HS-5 (cell line): ENCODE results near the gene DSE.

Experiments
- DNase-seq: peaks from one replicate; pipeline ENCODE4 v3.0.0-alpha.2; 2012; ENCODE audit warnings: low read depth

DSE gene

GRCh38 chr6:116483616-116484015, 112.9 kb downstream of the DSE start:
- no peak for DNase-seq

GRCh38 chr6:116485559-116486184, 114.9 kb downstream of the DSE start:
- DNase-seq, result peak; percentile 23

DNA sequence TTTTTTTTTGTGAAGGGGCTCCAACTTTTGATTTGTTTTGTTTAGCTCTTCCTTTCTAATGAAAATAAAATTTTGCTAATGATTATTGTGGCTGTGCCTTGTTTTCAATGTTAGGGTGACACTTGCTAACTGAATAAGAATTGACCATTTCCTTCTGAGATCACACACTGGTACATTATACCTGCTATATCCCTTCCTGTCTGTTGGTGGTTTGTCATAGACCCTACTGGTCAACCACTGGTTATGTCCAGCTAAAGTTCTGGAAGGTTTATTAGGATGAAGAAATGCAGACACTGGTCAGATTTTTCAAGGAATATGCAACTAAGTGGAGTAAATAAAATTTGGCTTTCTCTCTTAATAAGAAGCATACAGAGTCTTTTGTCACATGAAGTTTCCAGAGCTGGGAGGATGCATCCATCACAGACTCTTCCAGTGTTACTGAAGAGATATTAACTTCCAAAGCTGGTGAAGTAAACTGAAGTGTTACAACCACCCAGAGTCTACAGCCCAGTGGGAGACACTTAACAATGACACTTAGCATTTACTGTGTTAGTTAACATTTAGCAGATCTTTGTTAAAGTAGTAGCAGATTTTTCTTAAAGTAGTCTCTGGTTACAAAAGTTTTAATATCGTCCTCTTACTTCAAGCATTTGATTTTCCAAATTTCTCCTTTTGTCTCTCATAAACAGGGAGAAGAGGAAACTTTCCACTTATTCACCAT, 121.0 kb downstream of the DSE start:
- DNase-seq, result no peak

DNA sequence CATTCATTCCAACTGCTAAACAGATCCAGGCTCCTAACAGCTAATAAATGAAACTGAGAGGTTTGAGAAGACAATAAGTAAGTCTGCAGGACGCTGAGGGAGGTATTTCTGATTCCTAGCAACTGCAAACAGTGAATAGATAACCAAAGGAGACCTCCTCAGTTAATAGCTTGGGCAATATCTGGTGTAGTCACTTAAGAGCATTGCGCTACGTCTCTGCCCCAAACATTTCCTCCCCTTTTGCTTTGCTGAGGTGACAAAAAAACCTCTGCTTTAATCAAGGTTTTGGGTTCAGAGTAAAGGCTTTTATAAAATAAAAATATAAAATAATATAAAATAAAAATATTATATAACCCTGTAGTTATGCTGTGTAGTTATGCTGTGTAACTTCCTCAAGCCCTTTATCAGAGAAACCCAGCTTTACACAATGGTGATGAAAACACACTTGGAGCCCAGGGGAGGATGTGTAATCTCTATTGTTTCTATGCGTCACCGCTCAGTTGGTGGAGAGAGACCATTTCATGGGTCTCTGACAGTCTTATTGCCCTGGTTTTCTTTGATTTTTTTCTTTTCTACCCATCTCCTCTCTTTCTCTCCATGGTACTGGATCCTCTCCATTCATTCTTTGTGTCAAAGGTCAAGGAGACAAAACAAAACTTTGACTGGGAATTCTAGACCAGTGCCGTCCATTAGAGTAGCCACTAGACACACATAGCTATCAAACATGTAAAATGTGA, 121.8 kb downstream of the DSE start:
- DNase-seq, result no peak
